Lower leg skin (tissue), 3 donors: Measurements from ENCODE around the gene NOC2L.

ENCODE experiments used
- POLR2A ChIP-seq, 2 donors: fragments of 450-650 bp; IDR thresholded peaks; one replicate each; pipeline ENCODE4 v1.6.1; 2016 to 2017; ENCODE audit warnings: antibody characterized with exemption in 2 of 2, mild to moderate bottlenecking in 1 of 2, moderate library complexity in 1 of 2
- TF ChIP-seq, protein P1 (sequence below), 3 donors: fragments of 450-650 bp; IDR thresholded peaks; one replicate each; pipeline ENCODE4 v1.5.1; 2016; ENCODE audit warnings: antibody characterized with exemption in 3 of 3, mild to moderate bottlenecking in 3 of 3, moderate library complexity in 2 of 3

DNA sequence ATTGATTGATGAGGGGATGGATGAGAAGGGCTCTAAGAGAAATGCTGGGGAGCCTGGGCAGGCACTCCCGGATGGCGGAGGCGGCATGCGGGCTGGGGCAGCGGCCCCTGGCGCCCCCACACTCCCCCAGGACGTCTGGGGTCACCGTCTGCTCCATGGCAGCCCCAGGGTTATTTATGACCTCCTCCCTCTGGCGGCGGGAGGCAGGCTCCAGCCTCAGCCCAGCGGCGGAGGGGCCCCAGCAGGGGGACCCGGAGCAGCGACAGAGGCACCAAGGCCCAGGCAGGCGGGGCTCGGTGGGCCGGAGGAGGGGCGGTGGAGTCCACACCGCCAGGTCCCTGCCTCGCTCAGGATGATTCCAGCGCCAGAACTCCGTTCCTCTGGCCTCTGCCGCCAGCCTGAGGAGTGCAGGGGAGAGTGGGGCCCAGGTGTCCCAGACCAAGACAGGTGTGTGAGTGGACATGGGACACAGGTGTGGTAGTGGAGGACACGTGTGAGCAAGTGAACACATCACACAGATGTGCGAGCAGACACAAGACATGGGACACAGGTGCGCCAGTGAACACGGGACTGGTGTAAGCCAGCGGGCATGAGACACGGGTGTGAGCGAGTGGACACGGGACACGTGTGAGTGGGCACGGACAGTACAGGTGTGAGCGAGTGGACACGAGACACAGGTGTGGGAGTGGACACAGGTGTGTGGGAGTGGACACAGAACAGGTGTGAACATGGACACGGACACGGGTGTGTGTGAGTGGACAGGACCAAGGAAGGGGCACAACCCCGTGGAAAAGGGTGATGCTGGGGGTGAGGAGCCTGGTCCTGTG, 37.8 kb downstream of the NOC2L start:
- TF ChIP-seq POLR2A (IDR thresholded peaks at IDR 0.05) = no peak
- TF ChIP-seq, protein P1, sequence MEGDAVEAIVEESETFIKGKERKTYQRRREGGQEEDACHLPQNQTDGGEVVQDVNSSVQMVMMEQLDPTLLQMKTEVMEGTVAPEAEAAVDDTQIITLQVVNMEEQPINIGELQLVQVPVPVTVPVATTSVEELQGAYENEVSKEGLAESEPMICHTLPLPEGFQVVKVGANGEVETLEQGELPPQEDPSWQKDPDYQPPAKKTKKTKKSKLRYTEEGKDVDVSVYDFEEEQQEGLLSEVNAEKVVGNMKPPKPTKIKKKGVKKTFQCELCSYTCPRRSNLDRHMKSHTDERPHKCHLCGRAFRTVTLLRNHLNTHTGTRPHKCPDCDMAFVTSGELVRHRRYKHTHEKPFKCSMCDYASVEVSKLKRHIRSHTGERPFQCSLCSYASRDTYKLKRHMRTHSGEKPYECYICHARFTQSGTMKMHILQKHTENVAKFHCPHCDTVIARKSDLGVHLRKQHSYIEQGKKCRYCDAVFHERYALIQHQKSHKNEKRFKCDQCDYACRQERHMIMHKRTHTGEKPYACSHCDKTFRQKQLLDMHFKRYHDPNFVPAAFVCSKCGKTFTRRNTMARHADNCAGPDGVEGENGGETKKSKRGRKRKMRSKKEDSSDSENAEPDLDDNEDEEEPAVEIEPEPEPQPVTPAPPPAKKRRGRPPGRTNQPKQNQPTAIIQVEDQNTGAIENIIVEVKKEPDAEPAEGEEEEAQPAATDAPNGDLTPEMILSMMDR (IDR thresholded peaks at IDR 0.05) = peak in 1 of 3 donors; percentile 27
